Testis (tissue), 3 donors: ENCODE data around the gene KHDRBS2. TPM values are rescaled to one million over a fixed set of nuclear protein-coding genes. Genes with fewer than 3 reads are reported as not detected.

Experiments used
- DNase-seq: peaks from one replicate; pipeline ENCODE4 v3.0.0-alpha.2; 2019
- H3K27ac ChIP-seq, 2 donors: fragments of 200-600 bp; sonication (generic); one replicate each; pipeline ENCODE4 v1.5.1; 2019
- H3K27me3 ChIP-seq: fragments of 200-600 bp; sonication (generic); one replicate; pipeline ENCODE4 v1.5.1; 2019
- H3K36me3 ChIP-seq: fragments of 200-600 bp; sonication (generic); one replicate; pipeline ENCODE4 v1.5.1; 2017; ENCODE audit warnings: low read depth; ENCODE audit errors: missing control alignments
- H3K4me1 ChIP-seq: fragments of 200-600 bp; sonication (generic); one replicate; pipeline ENCODE4 v1.5.1; 2019
- H3K4me3 ChIP-seq, 2 donors: fragments of 200-600 bp; sonication (generic); one replicate each; pipeline ENCODE4 v1.5.1; 2017 to 2019
- H3K9me3 ChIP-seq: fragments of 200-600 bp; sonication (generic); one replicate; pipeline ENCODE4 v1.5.1; 2017
- CTCF ChIP-seq, 3 experiments: fragments of 450-650 bp in 2 of 3; fragments of 200-600 bp in 1 of 3; sonication (generic) in 1 of 3; IDR thresholded peaks; one replicate each; pipeline ENCODE4 v1.5.1; 2016 to 2019; ENCODE audit warnings: antibody characterized with exemption in 3 of 3, mild to moderate bottlenecking in 2 of 3, moderate library complexity in 1 of 3
- POLR2A ChIP-seq: fragments of 450-650 bp; IDR thresholded peaks from one replicate; pipeline ENCODE4 v1.6.1; 2017; ENCODE audit warnings: antibody characterized with exemption, mild to moderate bottlenecking, moderate library complexity
- WGBS, 2 donors: methylation state at CpG; one replicate each; pipeline ENCODE4 v1.1.5; 2018; 5-methylcytosine and 5-hydroxymethylcytosine counted together
- intact Hi-C: fragments of 100-400 bp; cut with DNase I; formaldehyde crosslinking; loops from one replicate; pipeline ENCODE4 v1.15.1; 2023; ENCODE audit warnings: low total_unique reads
- polyA plus RNA-seq: library from polyadenylated mRNA; stranded (reverse); fragments of 350-450 nt; fragmentation: Illumina TruSeq; extraction: RNeasy Lipid Tissue Mini Kit (QIAGEN cat#74804); gene quantifications from one replicate; pipeline ENCODE4 v1.2.3, GENCODE V29; 2014; ENCODE audit warnings: low read depth, low replicate concordance; ENCODE audit not compliant: insufficient read depth
- total RNA-seq, 2 donors: library from RNA; depleted of rRNA; stranded (reverse); fragments of >200 nt; gene quantifications; one replicate each; pipeline ENCODE4 v1.2.3, GENCODE V29; 2016

Gene KHDRBS2
- total and polyA plus RNA-seq, 3 donors from 2014 or later: 0.26 to 2.0 (median 1.8) TPM

DNA sequence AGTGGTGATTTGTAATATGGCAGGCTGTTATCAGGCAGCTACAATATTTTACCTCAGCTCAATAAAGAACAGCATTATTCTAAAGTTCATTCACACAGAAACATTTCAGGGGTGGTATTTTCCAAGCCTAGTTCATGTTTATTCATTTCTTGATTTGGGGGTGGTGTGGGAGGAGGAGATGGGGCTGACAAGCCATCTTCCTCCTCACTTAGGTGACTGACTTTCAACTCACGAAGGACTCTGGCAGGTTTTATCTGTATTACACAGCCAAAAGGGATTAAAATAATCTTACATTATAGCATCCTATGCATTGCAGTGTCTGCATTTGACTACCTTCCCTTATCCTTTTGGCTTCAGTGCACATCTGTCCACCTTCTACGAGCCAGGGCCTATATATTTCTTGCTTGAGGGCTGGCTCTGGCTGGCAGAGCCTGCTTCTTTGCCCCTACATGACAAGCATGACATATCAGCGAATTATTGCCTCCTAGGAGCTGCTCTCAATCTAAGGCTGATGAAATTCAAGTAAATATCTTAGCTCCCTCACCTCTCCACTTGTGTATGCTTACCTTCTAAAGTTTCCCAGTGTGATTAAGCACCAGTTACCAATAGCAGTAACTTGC lies 20.0 kb downstream of the KHDRBS2 start:
- Histone ChIP-seq H3K4me1 (no peaks in the 10 kb centered on the region), H3K4me3 (no peak overlapping the region), H3K27me3 (no peaks in the 10 kb centered on the region), H3K27ac (no peak overlapping the region), H3K36me3 (no peaks in the 10 kb centered on the region), H3K9me3 (no peaks in the 10 kb centered on the region)
- intact Hi-C loops: no loop called here
- 79 to 85% methylated on average over 3 of the region's 3 CpGs for WGBS, 2 donors
- TF ChIP-seq CTCF (IDR thresholded peaks at IDR 0.05) (no peak), POLR2A (no peak)
- DNase-seq: no peak

GRCh38 chr6:62262283-62262682 lies 23.7 kb downstream of the KHDRBS2 start:
- no peak for DNase-seq
- Histone ChIP-seq H3K4me3 (no peak overlapping the region), H3K36me3 (no peaks in the 10 kb centered on the region), H3K27ac (no peak overlapping the region), H3K9me3 (no peaks in the 10 kb centered on the region), H3K27me3 (no peaks in the 10 kb centered on the region), H3K4me1 (no peaks in the 10 kb centered on the region)
- intact Hi-C loops: no loop called here
- WGBS, 2 donors: 84 to 93% methylated on average over 3 of the region's 3 CpGs
- TF ChIP-seq POLR2A (no peak), CTCF (IDR thresholded peaks at IDR 0.05) (no peak)

- Histone ChIP-seq H3K4me3 (no peak overlapping the region), H3K27me3 (no peaks in the 10 kb centered on the region), H3K4me1 (no peaks in the 10 kb centered on the region), H3K27ac (no peak overlapping the region), H3K36me3 (no peaks in the 10 kb centered on the region), H3K9me3 (no peaks in the 10 kb centered on the region)
- TF ChIP-seq CTCF (IDR thresholded peaks at IDR 0.05) (no peak), POLR2A (no peak)
- no peak for DNase-seq
- intact Hi-C loops: no loop called here
Observed at GRCh38 chr6:62246087-62246486, 39.9 kb downstream of the KHDRBS2 start.

DNA sequence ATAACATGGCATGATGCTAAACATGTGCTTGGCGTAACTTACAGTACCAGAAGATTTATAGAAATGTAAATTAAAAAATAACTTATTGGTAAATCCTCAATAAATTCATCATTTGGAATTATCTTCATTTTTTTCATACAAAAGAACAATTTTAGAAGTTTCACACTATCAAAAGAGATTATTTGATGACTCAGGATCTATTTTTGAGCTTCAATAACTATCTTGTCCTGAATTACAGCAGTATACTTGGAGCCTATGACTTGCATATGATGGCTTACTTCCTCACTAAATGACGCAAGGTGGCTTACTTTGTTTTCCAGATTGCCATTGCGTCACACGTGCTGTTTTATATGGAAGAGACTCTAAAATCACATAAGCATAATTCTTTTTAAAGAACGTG lies 49.2 kb downstream of the KHDRBS2 start:
- Histone ChIP-seq H3K27me3 (no peaks in the 10 kb centered on the region), H3K9me3 (no peaks in the 10 kb centered on the region), H3K4me3 (no peak overlapping the region), H3K36me3 (no peaks in the 10 kb centered on the region), H3K27ac (no peak overlapping the region), H3K4me1 (no peaks in the 10 kb centered on the region)
- WGBS, 2 donors: 93 to 95% methylated on average over 5 of the region's 5 CpGs
- DNase-seq: no peak
- TF ChIP-seq CTCF (IDR thresholded peaks at IDR 0.05) (no peak), POLR2A (no peak)
- intact Hi-C loops: no loop called here

DNA sequence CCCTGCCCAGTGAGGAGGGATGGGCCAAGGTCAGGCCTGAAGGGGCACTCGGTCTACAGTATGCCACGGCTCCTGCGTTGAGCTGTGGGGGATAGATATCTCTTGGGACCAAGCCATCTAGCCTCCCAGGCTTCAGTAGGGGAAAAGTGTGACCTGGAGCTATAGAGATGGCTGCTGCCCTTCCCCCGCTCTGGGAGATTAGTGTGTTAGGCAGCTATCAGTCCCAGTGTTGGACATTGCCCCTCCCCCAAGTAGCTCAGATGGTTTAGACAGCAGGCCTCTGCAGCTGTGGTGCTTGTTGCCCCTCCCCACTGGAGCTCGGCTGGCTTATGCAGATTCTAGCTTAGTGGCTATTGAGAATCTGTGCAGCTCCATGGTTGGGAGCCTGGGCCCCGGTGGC lies 56.8 kb downstream of the KHDRBS2 start:
- intact Hi-C loops: no loop called here
- no peak for DNase-seq
- TF ChIP-seq POLR2A: no peak
- no peak for TF ChIP-seq CTCF (IDR thresholded peaks at IDR 0.05)

More for the DNA sequence above, 56.8 kb downstream of the KHDRBS2 start:
- 89 to 90% methylated on average over 5 to 6 of the region's 6 CpGs for WGBS, 2 donors
- Histone ChIP-seq H3K9me3 (no peaks in the 10 kb centered on the region), H3K4me3 (no peak overlapping the region), H3K4me1 (no peaks in the 10 kb centered on the region), H3K36me3 (no peaks in the 10 kb centered on the region), H3K27me3 (no peaks in the 10 kb centered on the region), H3K27ac (no peak overlapping the region)
